CD14-positive monocyte (primary cell): Measurements from ENCODE around the gene SRD5A2. TPM values are rescaled to one million over a fixed set of nuclear protein-coding genes. Genes with fewer than 3 reads are reported as not detected.

Experiments
- DNase-seq, 3 donors: peaks; one replicate each; pipeline ENCODE4 v3.0.0-alpha.2; 2011 to 2022
- H2AFZ ChIP-seq: 2 replicates; pipeline ENCODE4 v1.6.0; 2012; ENCODE audit warnings: mild to moderate bottlenecking, low read depth, low read length, inconsistent platforms; ENCODE audit not compliant: insufficient read depth, poor library complexity, severe bottlenecking
- H3K27ac ChIP-seq, 2 donors: 1 replicate in 1 of 2; 2 replicates in 1 of 2; pipeline ENCODE4 v1.5.1; 2012 to 2013; ENCODE audit warnings: low read length in 2 of 2, control low read depth in 1 of 2, inconsistent platforms in 1 of 2, low read depth in 1 of 2, mild to moderate bottlenecking in 1 of 2
- H3K27me3 ChIP-seq, 2 donors: one replicate each; pipeline versions ENCODE4 v1.6.0 to v1.6.1; 2011 to 2013; ENCODE audit warnings: low read length in 2 of 2; ENCODE audit not compliant: control insufficient read depth in 2 of 2, insufficient read depth in 2 of 2
- H3K36me3 ChIP-seq, 2 donors: replicated peaks in 1 of 2; 1 replicate in 1 of 2; 2 replicates in 1 of 2; pipeline versions ENCODE4 v1.5.1 to v1.6.1; 2012 to 2013; ENCODE audit warnings: low read length in 2 of 2, control low read depth in 1 of 2, inconsistent platforms in 1 of 2, mild to moderate bottlenecking in 1 of 2; ENCODE audit not compliant: insufficient read depth in 2 of 2, control insufficient read depth in 1 of 2
- H3K4me1 ChIP-seq, 2 donors: 1 replicate in 1 of 2; 2 replicates in 1 of 2; pipeline versions ENCODE4 v1.5.1 to v1.6.1; 2012 to 2013; ENCODE audit warnings: low read length in 2 of 2, control low read depth in 1 of 2, inconsistent platforms in 1 of 2, mild to moderate bottlenecking in 1 of 2, moderate library complexity in 1 of 2; ENCODE audit not compliant: insufficient read depth in 2 of 2, control insufficient read depth in 1 of 2
- H3K4me2 ChIP-seq: replicated peaks from 2 replicates; pipeline ENCODE3; 2012; ENCODE audit warnings: low read length, moderate library complexity, mild to moderate bottlenecking; ENCODE audit not compliant: poor library complexity, severe bottlenecking; ENCODE audit errors: extremely low read depth
- H3K4me3 ChIP-seq, 3 experiments: fragments of 200-600 bp in 1 of 3; sonication (generic) in 1 of 3; replicated peaks in 1 of 3; 1 replicate in 2 of 3; 2 replicates in 1 of 3; pipeline ENCODE4 v1.5.1; 2011 to 2013; ENCODE audit warnings: low read length in 3 of 3, mild to moderate bottlenecking in 3 of 3, control low read depth in 2 of 3, low read depth in 2 of 3, inconsistent platforms in 1 of 3, moderate library complexity in 1 of 3
- H3K79me2 ChIP-seq: 2 replicates; pipeline ENCODE4 v1.6.0; 2012; ENCODE audit warnings: mild to moderate bottlenecking, control low read depth, inconsistent platforms, low read length, moderate library complexity; ENCODE audit not compliant: insufficient read depth
- H3K9ac ChIP-seq: 2 replicates; pipeline ENCODE4 v1.6.0; 2017; ENCODE audit warnings: low read length, mild to moderate bottlenecking; ENCODE audit not compliant: insufficient read depth, poor library complexity, severe bottlenecking
- H3K9me3 ChIP-seq, 2 donors: replicated peaks in 1 of 2; 1 replicate in 1 of 2; 2 replicates in 1 of 2; pipeline versions ENCODE4 v1.5.1 to v1.6.1; 2012 to 2013; ENCODE audit warnings: low read length in 2 of 2, control low read depth in 1 of 2; ENCODE audit not compliant: control insufficient read depth in 1 of 2, insufficient read depth in 1 of 2
- H4K20me1 ChIP-seq: 2 replicates; pipeline ENCODE4 v1.6.0; 2012; ENCODE audit warnings: mild to moderate bottlenecking, low read length, control low read depth, moderate library complexity; ENCODE audit not compliant: insufficient read depth
- H3K27ac Mint-ChIP-seq, 7 donors: one replicate each; pipeline ENCODE4 v1.8.0; 2020; ENCODE audit warnings: mild to moderate bottlenecking in 7 of 7, mixed read lengths in 7 of 7, moderate library complexity in 6 of 7, inconsistent platforms in 2 of 7
- H3K27me3 Mint-ChIP-seq, 3 donors: one replicate each; pipeline ENCODE4 v1.8.0; 2021 to 2022; ENCODE audit warnings: low read depth in 3 of 3, mild to moderate bottlenecking in 3 of 3, mixed read lengths in 3 of 3, moderate library complexity in 3 of 3, inconsistent platforms in 1 of 3
- H3K36me3 Mint-ChIP-seq, 2 donors: one replicate each; pipeline ENCODE4 v1.8.0; 2020; ENCODE audit warnings: mixed read lengths in 2 of 2, inconsistent platforms in 1 of 2, mild to moderate bottlenecking in 1 of 2
- H3K4me1 Mint-ChIP-seq: one replicate; pipeline ENCODE4 v1.8.0; 2020; ENCODE audit warnings: mild to moderate bottlenecking, mixed read lengths
- H3K4me3 Mint-ChIP-seq, 2 donors: one replicate each; pipeline ENCODE4 v1.8.0; 2020; ENCODE audit warnings: mild to moderate bottlenecking in 2 of 2, mixed read lengths in 2 of 2, moderate library complexity in 1 of 2
- H3K9me3 Mint-ChIP-seq, 7 donors: one replicate each; pipeline ENCODE4 v1.8.0; 2020 to 2022; ENCODE audit warnings: mixed read lengths in 7 of 7, mild to moderate bottlenecking in 6 of 7, moderate library complexity in 6 of 7, inconsistent platforms in 2 of 7
- CTCF ChIP-seq: fragments of 200-600 bp; IDR thresholded peaks from one replicate; pipeline ENCODE4 v1.8.0; 2022; ENCODE audit warnings: antibody characterized with exemption, mild to moderate bottlenecking
- WGBS: methylation state at CpG from one replicate; pipeline ENCODE4 v1.1.5; 2013; ENCODE audit warnings: missing lambda C conversion rate; ENCODE audit not compliant: insufficient coverage; 5-methylcytosine and 5-hydroxymethylcytosine counted together
- intact Hi-C, 2 donors: fragments of 100-400 bp; cut with micrococcal nuclease; formaldehyde crosslinking; loops; one replicate each; pipeline versions ENCODE4 v1.15.0 to v1.15.1; 2023
- polyA plus RNA-seq, 3 donors: library from polyadenylated mRNA; depleted of rRNA in 1 of 3; unstranded in 2 of 3; stranded (reverse) in 1 of 3; fragments of 300-500 nt in 2 of 3; fragments of >200 nt in 1 of 3; fragmentation: Illumina TruSeq in 2 of 3; gene quantifications; 1 replicate in 2 of 3; 2 replicates in 1 of 3; pipeline ENCODE4 v1.2.3, GENCODE V29; 2012 to 2021

Gene SRD5A2
- polyA plus RNA-seq, 3 donors, result not detected

DNA sequence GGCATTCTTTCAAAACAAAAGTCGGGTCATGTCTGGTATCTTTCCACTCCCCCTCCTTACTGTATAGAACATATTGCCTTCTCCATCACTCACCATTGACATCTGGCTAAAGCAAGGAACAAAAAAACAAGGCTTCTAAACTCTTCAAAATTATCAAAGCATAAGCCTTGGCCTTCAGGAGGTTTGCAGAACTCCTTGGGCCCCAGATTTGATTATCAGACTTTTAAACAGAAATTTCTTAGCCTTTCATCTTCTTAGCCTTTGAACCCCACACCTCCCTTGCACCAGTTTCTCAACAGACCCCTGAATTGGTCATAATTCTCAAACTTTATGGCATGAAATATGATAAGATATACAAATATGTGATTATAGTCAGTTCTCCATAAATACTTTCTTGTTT lies 106.4 kb downstream of the SRD5A2 start:
- no peak overlapping the region for H3K27ac Mint-ChIP-seq
- H3K27me3 Mint-ChIP-seq, result peaks cover 0 to 6% (median 4%) of the 10 kb centered on the region in 3 donors
- TF ChIP-seq CTCF, result no peak
- Histone ChIP-seq H3K36me3 (no peaks in the 10 kb centered on the region), H3K4me2 (no peak overlapping the region), H3K4me3 (no peak overlapping the region), H3K27me3 (no peaks in the 10 kb centered on the region), H2AFZ (no peak overlapping the region), H3K27ac (no peak overlapping the region), H3K79me2 (no peaks in the 10 kb centered on the region), H3K4me1 (no peaks in the 10 kb centered on the region), H4K20me1 (no peaks in the 10 kb centered on the region), H3K9me3 (peaks cover 0 to 9% of the 10 kb centered on the region in 2 donors), H3K9ac (no peak overlapping the region)
- H3K36me3 Mint-ChIP-seq, result no peaks in the 10 kb centered on the region
- no peak overlapping the region for H3K4me3 Mint-ChIP-seq
- intact Hi-C loops, result no loop called here
- 67% methylated on average over 1 of the region's 1 CpG for WGBS
- DNase-seq, result no peak
- H3K4me1 Mint-ChIP-seq, result no peaks in the 10 kb centered on the region
- peaks cover 1 to 23% (median 4%) of the 10 kb centered on the region in 7 donors for H3K9me3 Mint-ChIP-seq

Other genes with a start within 250 kb of the SRD5A2 start
- not detected for gene XDH, start 166.2 kb downstream of the SRD5A2 start, polyA plus RNA-seq